NCI-H82 treated with DMSO at 0.1 percent for 48 hours (cell line): ENCODE measurements around the gene SOCS6.
"Not testable (repeated sequence)": the region's sequence is repeated elsewhere in the genome, so short reads cannot be mapped to it uniquely, and the experiment has no call there.

Experiments used
- DNase-seq: peaks from one replicate; lab custom pipeline; 2025; ENCODE audit not compliant: unreplicated experiment; lab: John Stamatoyannopoulos, UW

Gene SOCS6

DNA sequence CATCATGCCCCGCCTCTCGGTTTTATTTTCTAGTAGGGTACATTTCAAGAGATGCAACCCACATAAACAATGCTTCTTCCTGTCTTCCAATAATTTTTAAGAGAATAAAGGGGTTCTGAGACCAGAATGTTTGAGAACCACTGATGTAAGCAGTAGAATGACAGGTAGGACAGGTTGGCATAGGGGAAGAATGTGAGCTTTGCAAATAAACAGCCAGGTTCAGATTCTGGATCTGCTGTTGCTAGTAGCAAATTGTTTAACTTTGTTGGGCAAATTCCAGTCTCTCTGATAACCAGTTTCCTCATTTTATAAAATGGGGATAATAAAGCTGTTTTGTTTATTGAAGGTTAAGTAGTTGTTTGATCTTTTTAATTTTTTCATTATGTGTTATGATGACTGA is 32.8 kb downstream of the SOCS6 start:
- DNase-seq, result no peak

DNA sequence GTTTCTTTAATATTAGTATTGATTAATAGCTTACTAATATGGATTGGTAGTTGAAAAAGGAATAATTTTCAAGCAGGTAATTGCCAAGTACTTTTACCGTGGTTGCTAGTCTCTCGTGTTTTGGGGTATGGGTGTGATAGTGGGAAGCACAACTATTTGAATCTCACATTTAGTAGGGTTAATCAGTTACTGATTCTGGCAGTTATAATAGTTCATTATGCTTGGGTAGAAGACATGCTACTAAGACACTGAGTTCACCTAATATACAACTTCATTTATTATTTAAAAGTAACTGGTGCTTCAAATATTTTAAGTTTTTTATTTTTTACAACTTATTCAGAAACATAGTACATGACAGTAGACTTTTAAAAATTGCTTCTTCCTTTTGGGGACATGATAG is 33.5 kb downstream of the SOCS6 start:
- no peak for DNase-seq

DNA sequence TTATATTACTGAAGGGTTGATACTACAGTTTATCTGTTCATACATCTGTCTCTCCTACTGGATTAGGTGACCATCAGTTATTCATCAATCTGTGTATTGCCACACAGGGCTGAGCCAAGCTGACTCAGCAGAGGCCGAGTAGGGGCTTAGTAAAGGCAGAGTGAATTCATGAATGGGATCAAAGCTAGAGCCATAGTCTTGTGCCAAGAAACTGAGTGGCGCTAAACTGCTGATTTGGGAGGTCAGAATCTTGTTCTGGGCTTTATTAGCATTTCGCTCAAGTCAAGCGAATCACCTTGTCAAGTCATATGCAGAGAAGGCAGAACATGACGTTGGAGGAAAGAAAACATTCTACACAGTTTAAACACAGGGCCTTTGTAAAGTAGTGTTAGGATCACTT is 34.1 kb downstream of the SOCS6 start:
- no peak for DNase-seq

DNA sequence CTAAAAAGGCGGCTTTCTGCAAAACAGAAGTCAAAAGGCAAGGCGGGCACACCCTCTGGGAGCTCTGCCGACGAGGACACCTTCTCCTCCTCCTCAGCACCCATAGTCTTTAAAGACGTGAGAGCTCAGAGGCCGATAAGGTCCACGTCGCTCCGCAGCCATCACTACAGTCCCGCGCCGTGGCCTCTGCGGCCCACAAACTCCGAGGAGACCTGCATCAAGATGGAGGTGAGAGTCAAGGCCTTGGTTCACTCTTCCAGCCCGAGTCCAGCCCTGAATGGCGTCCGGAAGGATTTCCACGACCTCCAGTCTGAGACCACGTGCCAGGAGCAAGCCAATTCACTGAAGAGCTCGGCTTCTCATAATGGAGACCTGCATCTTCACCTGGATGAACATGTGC is 36.1 kb downstream of the SOCS6 start:
- no peak for DNase-seq

DNA sequence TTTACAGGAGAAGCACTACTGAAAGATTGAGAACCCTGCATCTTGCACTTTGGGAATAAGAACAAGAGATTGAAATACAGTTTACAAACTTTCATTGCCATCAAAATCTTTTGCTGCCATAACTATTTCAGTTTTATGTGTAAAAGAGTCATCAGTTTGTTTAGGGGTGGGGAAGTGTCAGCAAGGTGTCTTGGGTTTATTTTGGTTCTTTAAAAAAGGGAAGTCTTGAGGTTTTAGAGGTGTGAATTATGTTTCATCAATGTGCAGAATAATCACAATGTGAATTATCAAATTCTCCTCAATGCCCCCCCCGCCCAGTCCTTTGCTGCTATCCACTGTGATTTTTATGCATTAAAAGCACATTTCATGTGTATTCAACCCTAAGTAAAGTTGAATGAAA is 37.4 kb downstream of the SOCS6 start:
- no peak for DNase-seq

DNA sequence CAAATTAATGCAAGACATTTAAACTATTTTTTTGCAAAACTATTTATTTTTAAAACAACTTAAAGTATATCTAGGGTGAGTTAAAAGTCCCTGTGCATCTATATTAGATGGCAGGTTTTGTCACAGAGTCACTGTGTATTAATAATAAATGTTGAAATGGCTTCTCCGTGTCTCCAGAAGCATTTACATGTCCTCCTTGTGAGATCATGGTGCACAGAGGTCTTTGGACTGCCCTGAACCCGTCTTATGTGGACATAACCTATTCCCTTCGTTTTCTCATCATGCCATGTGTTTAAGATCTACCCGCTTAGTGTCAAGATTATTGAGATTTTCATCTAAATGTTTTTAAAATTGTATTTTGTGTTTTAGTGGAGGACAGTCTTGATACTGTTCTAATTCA is 39.3 kb downstream of the SOCS6 start:
- DNase-seq, result no peak

DNA sequence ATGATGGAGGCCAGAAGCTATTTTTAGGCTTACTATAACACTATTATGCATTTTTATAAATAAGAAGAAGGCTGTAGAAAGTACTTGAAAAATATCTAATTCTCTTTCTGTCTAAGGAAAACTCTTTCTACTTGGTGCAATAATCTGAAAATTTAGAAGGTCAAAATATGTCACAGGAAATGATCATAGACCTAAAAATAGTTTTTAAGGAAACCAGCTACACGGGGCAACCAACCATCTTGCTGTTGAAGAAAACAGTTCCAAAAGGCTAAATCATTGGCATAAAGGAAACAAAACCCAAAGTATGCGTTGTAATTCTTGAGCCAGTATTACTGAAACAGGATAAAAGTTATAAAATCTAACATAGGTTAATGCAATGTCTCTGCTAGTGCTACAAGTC is 40.2 kb downstream of the SOCS6 start:
- no peak for DNase-seq

DNA sequence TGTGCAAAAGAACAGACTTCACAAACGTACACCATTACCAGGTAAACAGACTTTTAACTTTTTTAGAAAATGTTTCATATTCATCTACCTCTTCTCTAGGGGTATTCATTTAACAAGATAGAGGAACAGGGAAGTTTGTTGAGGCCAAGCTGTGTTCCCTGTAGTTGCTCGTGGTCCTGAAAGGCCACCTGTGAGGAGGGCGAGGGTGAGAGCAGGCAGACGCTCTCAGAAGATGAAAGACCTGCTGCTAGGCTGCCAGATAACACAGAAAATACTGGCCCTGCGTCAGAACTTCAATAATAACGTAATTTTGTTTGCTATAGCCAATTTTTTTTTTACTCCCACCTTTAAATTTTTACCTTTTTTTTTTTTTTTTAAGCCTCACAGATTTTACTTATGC is 42.0 kb downstream of the SOCS6 start:
- no peak for DNase-seq

DNA sequence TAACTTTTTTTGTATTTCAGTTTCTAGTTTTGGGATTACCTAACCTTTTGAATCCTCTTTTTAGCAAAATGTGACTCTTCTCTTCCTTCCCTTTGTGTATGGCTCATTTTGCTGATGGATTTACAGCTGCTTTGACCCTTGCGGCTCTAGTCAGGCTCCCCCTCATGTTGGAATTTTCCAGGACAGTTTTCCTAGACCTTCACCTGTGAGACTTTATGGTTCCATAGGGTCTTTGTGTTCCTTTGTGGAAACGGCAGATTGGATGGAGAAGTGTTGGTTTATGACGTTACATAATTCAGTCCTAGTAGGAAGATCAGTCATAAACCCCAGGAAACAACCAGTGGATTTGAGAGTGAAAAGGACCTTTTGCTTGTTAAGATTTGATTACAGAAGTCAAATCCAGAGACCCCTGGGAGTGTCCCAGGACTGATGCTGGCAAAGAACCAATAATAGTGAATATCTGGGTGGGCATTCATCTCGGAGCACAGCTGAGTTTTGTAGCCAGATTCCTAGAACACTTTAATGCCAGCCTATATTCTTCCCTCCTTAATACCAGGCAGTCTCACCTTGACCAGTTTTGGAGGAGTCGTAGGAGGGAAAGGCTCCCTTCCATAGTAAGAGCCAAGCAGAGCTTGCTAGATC is 42.7 kb downstream of the SOCS6 start:
- DNase-seq, result no peak

DNA sequence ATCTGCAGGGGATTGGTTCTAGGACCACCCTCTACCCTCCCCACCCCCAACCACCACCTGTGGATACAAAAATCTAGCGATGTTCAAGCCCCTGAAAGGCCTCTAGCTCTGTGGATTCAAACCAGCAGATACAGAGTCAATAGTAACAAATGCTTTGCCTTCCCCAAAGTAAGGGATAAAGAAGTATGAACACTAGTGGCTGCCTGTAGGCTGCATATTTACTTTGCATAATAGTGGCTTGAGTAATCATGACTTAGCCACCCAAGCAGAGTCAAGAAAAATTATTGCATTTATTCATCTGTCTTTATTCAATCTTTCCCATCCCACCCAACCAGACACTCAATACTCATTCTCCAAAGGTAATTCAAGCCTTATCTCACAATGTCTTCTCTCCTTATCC is 43.8 kb downstream of the SOCS6 start:
- no peak for DNase-seq

DNA sequence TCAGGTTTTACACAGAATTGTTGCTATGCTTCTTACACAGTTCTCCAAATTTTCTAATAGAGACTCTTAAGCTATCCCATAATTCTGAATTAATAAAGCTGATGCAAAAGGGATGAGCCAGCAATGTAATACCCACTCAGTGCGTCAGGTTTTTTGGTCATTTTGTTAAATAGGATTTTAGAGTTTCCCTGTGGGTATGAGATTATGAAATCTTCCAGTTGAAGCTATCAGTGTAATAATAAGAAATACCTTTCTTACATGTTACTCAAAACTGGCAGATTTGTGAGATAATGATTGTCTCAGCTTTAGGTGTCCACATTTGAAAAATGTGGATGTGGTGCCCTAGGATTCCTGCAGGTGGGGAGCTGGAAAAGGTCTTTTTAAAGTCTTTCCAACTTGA is 44.5 kb downstream of the SOCS6 start:
- DNase-seq, result no peak

DNA sequence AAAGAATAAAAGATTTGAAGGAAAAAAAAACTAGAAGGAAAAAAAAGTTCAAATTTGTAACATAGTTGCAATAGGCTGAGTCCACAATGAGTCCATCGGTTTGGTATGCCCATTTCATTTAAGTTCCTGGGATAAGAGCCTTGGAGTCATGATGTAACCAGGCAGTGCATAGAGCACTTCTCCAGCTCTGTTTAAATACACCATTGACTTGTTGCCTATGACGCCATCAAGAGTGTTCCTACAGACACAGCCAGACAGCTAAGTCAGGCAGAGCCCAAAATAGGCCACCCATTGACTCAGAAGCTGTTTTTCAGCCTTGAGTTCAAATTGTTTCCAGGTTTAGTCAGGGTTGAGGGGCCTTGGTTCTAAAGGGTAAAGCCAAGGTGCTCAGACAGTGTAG is 44.9 kb downstream of the SOCS6 start:
- no peak for DNase-seq

DNA sequence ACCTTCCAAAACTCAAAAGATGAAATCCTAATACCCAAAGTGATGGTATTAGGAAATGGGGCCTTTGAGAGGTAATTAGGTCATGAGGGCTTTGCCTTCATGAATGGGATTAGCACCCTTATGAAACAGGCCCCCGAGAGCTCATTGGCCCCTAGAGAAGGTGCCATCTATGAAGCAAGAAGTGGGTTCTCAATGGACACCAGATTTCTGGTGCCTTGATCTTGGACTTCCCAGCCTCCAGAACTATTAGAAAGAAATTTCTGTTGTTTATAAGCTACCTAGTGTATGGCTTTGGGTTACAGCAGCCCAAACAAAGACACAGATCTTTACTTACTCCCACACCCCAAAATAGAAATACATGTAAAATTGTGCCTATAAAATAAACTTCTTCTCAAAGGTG is 45.4 kb downstream of the SOCS6 start:
- DNase-seq, result no peak

DNA sequence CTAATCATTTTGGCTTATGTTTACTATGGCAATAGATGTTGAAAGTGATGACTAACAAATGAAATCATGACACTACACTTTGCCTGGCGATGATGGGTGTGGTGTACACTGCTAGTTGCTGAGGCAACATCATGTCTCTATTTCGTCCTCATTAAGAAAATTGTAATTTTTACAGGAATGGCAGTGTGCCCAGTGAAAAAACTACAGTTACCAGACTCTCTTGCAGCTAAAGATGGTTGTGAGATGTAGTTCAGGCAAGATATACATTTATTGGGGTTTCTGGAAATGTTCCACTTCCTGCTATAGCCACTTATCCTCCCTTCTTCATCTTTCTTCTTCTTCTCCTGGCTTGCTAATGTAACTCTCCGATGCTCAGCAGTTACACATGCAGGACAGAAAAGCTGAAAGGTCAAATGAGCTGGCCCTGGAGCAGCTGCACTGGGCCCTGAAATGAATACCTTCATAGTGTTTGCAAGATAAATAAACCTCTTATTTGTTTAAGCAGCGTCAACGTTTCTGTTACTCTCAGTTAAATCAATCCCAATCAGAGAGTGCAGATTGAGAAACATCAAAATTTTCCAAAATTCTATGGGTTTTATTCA is 46.0 kb downstream of the SOCS6 start:
- DNase-seq, result no peak

DNA sequence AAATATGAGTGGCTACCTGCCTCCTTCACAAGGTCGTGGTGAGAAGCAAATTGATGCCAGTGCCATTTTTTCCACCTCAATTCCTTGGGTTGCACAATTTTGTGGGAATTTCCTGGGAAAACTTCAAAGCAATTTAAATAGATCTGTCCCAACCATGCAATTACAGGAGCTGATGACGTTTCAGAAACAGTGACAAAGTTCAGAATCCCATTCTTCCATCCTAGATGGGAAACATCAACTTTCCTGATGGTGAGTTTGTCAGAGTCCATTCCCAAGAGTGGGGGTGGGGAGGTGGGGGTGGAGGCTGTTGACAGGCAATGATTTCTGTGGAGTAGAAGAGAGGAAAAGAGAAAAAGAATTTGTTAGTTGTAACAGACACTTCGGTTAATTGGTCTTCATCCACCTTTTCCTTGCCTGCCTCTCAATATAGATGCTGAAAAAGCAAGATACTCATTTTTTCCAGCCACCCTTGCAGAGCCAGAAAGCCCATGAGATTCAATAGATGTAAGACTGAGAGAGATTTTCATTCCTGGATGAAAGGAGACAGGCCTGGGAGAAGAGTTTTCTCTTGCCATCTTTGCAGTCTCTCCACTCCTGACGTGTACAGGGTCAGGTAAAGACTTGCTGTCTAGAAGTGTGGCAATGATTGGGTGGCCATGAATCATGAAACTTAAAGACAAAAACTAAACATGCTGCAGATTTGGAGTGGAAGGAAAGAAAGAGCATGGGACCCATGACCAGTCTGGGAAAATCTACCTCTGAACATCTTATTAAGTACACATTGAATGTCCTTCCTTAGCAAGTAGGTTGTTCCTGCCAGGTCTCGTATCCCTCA is 47.3 kb downstream of the SOCS6 start:
- no peak for DNase-seq

DNA sequence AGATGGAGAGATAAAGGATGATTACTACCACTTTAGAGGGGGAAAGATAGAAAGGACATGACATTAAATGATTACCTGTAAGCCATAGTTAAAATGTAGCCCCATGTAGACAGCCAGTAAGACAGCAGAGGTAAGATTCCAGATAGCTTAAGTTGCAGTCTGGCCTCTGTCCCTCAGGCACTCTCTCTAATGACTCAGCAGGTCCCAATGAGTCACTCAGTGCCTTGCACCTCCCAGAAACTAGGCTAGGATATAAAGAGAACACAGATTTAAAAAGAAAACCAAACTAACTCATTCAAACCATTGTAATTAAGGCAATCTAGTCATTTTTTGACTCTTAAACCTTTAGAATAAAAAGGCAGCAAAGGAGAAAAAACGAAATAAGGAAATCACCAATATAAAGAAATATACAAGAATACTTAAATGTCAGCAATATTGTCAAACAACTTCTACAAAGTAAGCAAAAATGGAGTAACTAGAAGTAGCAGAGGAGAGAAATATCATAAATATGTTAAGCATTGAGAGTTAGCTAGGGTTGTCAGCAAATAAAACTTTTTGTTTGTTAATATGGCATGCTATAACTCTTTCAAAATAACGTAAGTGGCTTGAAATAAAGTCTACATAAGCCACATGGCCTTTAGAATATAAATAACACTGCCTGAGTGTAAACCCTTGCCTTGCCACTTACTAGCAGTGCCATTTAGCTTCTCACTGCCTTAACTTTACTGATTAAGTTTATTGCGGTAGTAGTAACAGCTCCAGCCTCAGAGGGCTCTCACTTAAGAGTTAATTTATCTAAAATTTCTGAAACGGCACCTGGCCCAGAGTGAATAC is 48.5 kb downstream of the SOCS6 start:
- DNase-seq, result no peak

DNA sequence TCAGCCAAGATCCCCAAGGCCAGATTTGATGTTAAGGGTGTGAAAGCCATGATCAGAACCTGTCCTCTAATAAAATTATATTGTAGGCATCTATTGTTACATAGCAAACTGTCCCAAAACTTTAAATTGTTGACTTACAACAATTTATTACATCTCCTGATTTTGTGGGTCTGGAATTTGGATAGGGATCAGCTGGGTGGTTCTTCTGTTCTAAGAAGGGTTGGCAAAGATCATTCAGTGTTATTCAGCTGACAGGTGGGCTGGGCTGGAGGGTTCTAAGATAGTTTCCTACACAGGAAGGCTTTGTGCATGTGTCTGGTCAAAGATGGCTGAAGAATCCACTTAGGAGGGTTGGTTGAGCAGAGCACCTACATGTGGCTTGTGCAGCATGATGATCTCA is 50.0 kb downstream of the SOCS6 start:
- DNase-seq, result no peak

DNA sequence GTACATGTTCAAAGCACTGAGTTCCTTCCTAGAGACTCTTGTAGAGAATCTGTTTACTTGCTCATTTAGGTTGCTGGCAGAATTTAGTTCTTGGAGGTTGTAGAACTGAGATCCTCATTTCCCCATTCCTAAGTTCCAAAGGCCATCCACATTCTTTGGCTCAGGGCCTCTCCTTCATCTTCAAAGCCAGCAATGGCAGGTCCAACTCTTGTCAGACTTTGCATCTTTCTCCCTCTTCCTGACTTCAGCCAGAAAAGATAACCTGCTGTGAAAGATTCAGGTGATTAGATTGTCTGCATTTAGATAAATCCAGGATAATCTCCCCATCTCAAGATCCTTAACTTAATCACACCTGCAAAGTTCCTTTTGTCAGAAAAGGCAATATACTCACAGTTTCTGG is 51.1 kb downstream of the SOCS6 start:
- no peak for DNase-seq

DNA sequence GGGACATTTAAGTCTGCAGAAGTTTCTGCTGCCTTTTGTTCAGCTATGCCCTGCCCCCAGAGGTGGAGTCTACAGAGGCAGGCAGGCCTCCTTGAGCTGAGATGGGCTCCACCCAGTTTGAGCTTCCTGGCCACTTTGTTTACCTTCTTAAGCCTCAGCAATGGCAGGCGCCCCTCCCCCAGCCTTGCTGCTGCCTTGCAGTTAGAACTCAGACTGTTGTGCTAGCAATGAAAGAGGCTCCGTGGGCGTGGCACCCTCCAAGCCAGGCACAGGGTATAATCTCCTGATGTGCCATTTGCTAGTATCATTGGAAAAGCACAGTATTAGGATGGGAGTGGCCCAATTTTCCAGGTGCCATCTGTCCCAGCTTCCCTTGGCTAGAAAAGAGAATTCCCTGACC is 59.6 kb downstream of the SOCS6 start:
- DNase-seq, result not testable (repeated sequence)

DNA sequence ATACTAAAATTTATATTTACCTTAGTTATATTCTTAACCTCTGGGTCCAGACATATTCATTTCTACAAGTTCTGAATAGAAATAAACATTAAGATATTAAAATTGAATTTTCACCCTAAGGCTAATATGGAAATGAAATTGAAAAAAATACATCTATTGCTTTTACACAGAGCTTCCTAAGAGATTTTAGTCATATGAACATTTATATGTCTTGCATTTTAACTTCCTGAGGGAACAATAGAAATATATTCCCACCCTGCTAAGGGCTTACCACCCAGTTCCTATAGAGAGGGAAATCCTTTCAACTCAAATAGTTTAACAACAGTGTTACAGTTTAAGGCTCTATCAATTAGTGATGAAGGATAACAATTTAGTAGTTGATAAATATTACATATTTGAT is 60.5 kb downstream of the SOCS6 start:
- no peak for DNase-seq

DNA sequence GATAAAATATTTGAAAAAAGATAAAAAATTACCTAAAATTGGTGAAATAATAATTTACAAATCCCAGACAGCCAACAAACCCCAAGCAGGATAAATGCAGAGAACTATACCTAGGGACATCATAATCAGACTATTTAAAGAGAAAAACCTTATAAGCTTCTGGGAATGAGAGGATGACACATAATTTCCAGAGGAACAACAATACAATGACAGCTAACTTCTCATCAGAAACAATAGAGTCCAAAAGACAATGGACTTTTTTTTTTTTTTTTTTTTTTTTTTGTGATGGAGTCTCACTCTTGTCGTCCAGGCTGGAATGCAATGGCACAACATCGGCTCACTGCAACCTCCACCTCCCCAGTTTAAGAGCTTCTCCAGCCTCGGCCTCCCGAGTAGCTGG is 65.2 kb downstream of the SOCS6 start:
- DNase-seq, result no peak

DNA sequence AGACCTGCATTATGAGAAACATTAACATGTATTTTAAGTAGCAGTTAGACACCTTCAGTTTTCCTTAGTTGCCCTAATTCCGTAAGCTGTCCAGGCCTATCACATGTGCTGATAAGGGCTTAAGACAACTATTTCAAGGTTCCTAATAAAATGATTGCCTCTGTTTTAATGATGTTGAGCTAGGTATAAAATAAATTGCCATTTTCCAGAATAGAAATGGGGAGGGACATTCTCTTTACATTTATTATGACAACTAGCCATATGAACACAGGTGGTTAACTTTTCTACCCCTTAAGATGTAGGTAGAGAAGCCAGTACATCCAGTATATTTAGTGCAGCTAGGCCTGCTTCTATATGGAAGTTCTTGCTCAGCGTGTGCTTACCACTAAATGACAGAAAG is 65.9 kb downstream of the SOCS6 start:
- no peak for DNase-seq
